K562 (cell line): Measurements from ENCODE around the gene SDK1. TPM values are rescaled to one million over a fixed set of nuclear protein-coding genes. Genes with fewer than 3 reads are reported as not detected.

ENCODE experiments used
- ATAC-seq: fragments of 200-7000 bp; cut with Tn5 transposase; 3 replicates; pipeline ENCODE4 v1.9.1; 2020; ENCODE audit warnings: moderate library complexity
- BruUV-seq: library from RNA; stranded (reverse); fragments of 400-500 nt; replicated peaks from 2 replicates; lab custom pipeline; 2021; lab: Mats Ljungman, UMichigan
- CTCF ChIA-PET: fragments of 300-600 bp; formaldehyde crosslinking; extraction: SDS; loops from one replicate; lab custom pipeline; 2021; ENCODE audit warnings: low intra/inter-chr PET ratio; lab: Yijun Ruan, JAX
- POLR2A ChIA-PET: fragments of 300-600, 350-650 bp; sonication (Branson Sonifier 250); formaldehyde crosslinking; extraction: SDS; loops from one replicate; lab custom pipeline; 2021; ENCODE audit warnings: antibody characterized with exemption, inconsistent platforms; lab: Yijun Ruan, JAX
- DNase-seq, 4 experiments: peaks; one replicate each; pipeline versions ENCODE4 v3.0.0 to v3.0.0-alpha.2; 2011 to 2018; ENCODE audit warnings: low spot score in 3 of 4, mixed read lengths in 3 of 4; ENCODE audit errors: extremely low read depth in 1 of 4
- FAIRE-seq: peaks from 2 replicates; lab custom pipeline; 2011; peaks lifted over from hg19 to GRCh38; lab: Jason Lieb, UNC
- H2AFZ ChIP-seq: 2 replicates; pipeline ENCODE4 v1.6.0; 2011; ENCODE audit warnings: low read depth, low read length, control low read depth, inconsistent platforms
- H3K27ac ChIP-seq: fragments of 200-600 bp; 3 replicates; pipeline ENCODE4 v1.8.0; 2011; ENCODE audit warnings: low read depth, mild to moderate bottlenecking, control low read depth, inconsistent platforms, low read length, moderate library complexity, mixed read lengths; ENCODE audit errors: extremely low read depth
- H3K27me3 ChIP-seq, 2 experiments: fragments of 300-600 bp in 1 of 2; 2 replicates in 1 of 2; 3 replicates in 1 of 2; pipeline versions ENCODE4 v1.6.0 to v1.8.0; 2011; ENCODE audit warnings: inconsistent platforms in 2 of 2, low read length in 2 of 2, mild to moderate bottlenecking in 1 of 2, mixed read lengths in 1 of 2, moderate library complexity in 1 of 2; ENCODE audit not compliant: control insufficient read depth in 2 of 2, insufficient read depth in 2 of 2
- H3K36me3 ChIP-seq: fragments of 300-600 bp; 3 replicates; pipeline ENCODE4 v1.8.0; 2011; ENCODE audit warnings: mild to moderate bottlenecking, low read length, inconsistent platforms; ENCODE audit not compliant: control insufficient read depth, insufficient read depth
- H3K4me1 ChIP-seq, 2 experiments: fragments of 200-600 bp in 1 of 2; replicated peaks in 1 of 2; 2 replicates in 1 of 2; 3 replicates in 1 of 2; pipeline versions ENCODE4 v1.5.1 to v1.8.0; 2011; ENCODE audit warnings: inconsistent platforms in 2 of 2, low read length in 2 of 2, mild to moderate bottlenecking in 1 of 2, mixed read lengths in 1 of 2, moderate library complexity in 1 of 2; ENCODE audit not compliant: control insufficient read depth in 2 of 2, insufficient read depth in 2 of 2
- H3K4me2 ChIP-seq: 2 replicates; pipeline ENCODE4 v1.6.1; 2011; ENCODE audit warnings: low read length, control low read depth, inconsistent platforms, mixed read lengths; ENCODE audit not compliant: insufficient read depth
- H3K4me3 ChIP-seq: fragments of 200-600 bp; sonication (generic), shearing (Covaris generic); 2 replicates; pipeline ENCODE4 v1.5.1; 2016; ENCODE audit warnings: control low read depth, inconsistent platforms
- H3K79me2 ChIP-seq: fragments of 200-600 bp; 3 replicates; pipeline ENCODE4 v1.8.0; 2011; ENCODE audit warnings: low read length, inconsistent platforms; ENCODE audit not compliant: control insufficient read depth, insufficient read depth
- H3K9ac ChIP-seq, 2 experiments: 2 replicates each; pipeline versions ENCODE4 v1.6.0 to v1.6.1; 2011; ENCODE audit warnings: low read depth in 2 of 2, low read length in 2 of 2, control low read depth in 1 of 2, inconsistent platforms in 1 of 2, mild to moderate bottlenecking in 1 of 2, mixed read lengths in 1 of 2; ENCODE audit not compliant: insufficient read depth in 1 of 2
- H3K9me1 ChIP-seq: one replicate; pipeline ENCODE4 v1.6.0; 2011; ENCODE audit warnings: inconsistent platforms, mild to moderate bottlenecking, low read length, moderate library complexity; ENCODE audit not compliant: control insufficient read depth, insufficient read depth
- H3K9me3 ChIP-seq: replicated peaks from 2 replicates; pipeline ENCODE4 v1.5.1; 2011; ENCODE audit warnings: low read depth, low read length, inconsistent platforms; ENCODE audit not compliant: control insufficient read depth, insufficient read depth
- H4K20me1 ChIP-seq: replicated peaks from 2 replicates; pipeline ENCODE4 v1.6.1; 2011; ENCODE audit warnings: low read length, inconsistent platforms, mixed read lengths; ENCODE audit not compliant: control insufficient read depth, insufficient read depth
- ATF1 ChIP-seq, 2 experiments: fragments of 450-650 bp in 1 of 2; IDR thresholded peaks; 2 replicates each; pipeline ENCODE4 v1.6.1; 2016; ENCODE audit warnings: missing compliant biosample characterization in 1 of 2, missing genetic modification characterization in 1 of 2
- GATAD2B ChIP-seq: fragments of 450-650 bp; IDR thresholded peaks from 2 replicates; pipeline ENCODE4 v1.6.1; 2017; ENCODE audit warnings: mild to moderate bottlenecking, borderline replicate concordance
- HNRNPK ChIP-seq: fragments of 200-400 bp; formaldehyde crosslinking; IDR thresholded peaks from one replicate; pipeline ENCODE4 v1.6.1; 2018; ENCODE audit warnings: mild to moderate bottlenecking, low read depth, low read length; ENCODE audit not compliant: poor library complexity, severe bottlenecking
- MAZ ChIP-seq, 2 experiments: fragments of 450-650 bp in 1 of 2; sonication (generic) in 1 of 2; formaldehyde crosslinking; IDR thresholded peaks in 1 of 2; conservative IDR thresholded peaks in 1 of 2; 2 replicates each; pipeline versions ENCODE4 v1.4.0 to v1.5.0; 2020; ENCODE audit warnings: mild to moderate bottlenecking in 1 of 2, missing genetic modification reagents in 1 of 2
- SREBF1 ChIP-seq: fragments of 150-350 bp; IDR thresholded peaks from 2 replicates; pipeline ENCODE4 v1.6.1; 2014; ENCODE audit warnings: antibody characterized with exemption, low read depth, low read length, borderline replicate concordance
- TFAM ChIP-seq: fragments of 250-450 bp; sonication (Bioruptor Pico); conservative IDR thresholded peaks from 2 replicates; pipeline ENCODE4 v1.5.0; 2021; ENCODE audit warnings: mild to moderate bottlenecking, moderate library complexity
- XRCC3 ChIP-seq: fragments of 450-650 bp; IDR thresholded peaks from 2 replicates; pipeline ENCODE4 v1.6.1; 2017; ENCODE audit warnings: mild to moderate bottlenecking, moderate library complexity
- ZNF197 ChIP-seq: fragments of 200-800 bp; sonication (Bioruptor generic); IDR thresholded peaks from 2 replicates; pipeline ENCODE4 v1.6.1; 2016; ENCODE audit warnings: low read depth, missing genetic modification characterization, missing compliant biosample characterization
- ZNF239 ChIP-seq: fragments of 250-450 bp; sonication (Bioruptor Pico); IDR thresholded peaks from 2 replicates; pipeline ENCODE4 v1.4.0; 2020; ENCODE audit warnings: mild to moderate bottlenecking
- WGBS: fragments of 100-300 bp; shearing (Covaris generic); methylation state at CpG from one replicate; pipeline ENCODE4 v1.1.6; 2016; ENCODE audit warnings: low coverage, mixed read lengths; ENCODE audit not compliant: insufficient coverage; ENCODE audit errors: missing lambda C conversion rate; 5-methylcytosine and 5-hydroxymethylcytosine counted together
- in situ Hi-C: fragments of 300-500 bp; cut with MboI; formaldehyde crosslinking; loops from 4 replicates; pipeline ENCODE4 v1.15.0; 2018; ENCODE audit warnings: inconsistent platforms, mixed read lengths
- intact Hi-C: fragments of 100-400 bp; cut with micrococcal nuclease; formaldehyde crosslinking; loops from 2 replicates; pipeline ENCODE4 v1.14.2; 2022
- polyA plus RNA-seq, 8 experiments: library from polyadenylated mRNA; depleted of rRNA in 4 of 8; stranded (reverse) in 5 of 8; unstranded in 3 of 8; fragments of >200 nt; fragmentation: Nextera tagmentation in 2 of 8; fragmentation: Illumina TruSeq in 1 of 8; extraction: Ambion mirVana in 2 of 8; extraction: Trizol in 1 of 8; gene quantifications; 2 replicates each; pipeline versions ENCODE4 v1.2.1 to v1.2.3, GENCODE V29; 2011 to 2014; ENCODE audit warnings: inconsistent platforms in 1 of 8, missing spikeins in 1 of 8
- total RNA-seq, 7 experiments: library from RNA; depleted of rRNA in 6 of 7; stranded (reverse); fragments of >200 nt in 6 of 7; fragmentation: Illumina TruSeq in 2 of 7; extraction: Trizol in 2 of 7; gene quantifications; 2 replicates each; pipeline versions ENCODE4 v1.2.1 to v1.2.3, GENCODE V29; 2011 to 2021; ENCODE audit warnings: low replicate concordance in 1 of 7
- TF ChIP-seq, protein P1 (sequence below): fragments of 450-650 bp; formaldehyde crosslinking; IDR thresholded peaks from 2 replicates; pipeline ENCODE4 v1.4.0; 2022; ENCODE audit warnings: mild to moderate bottlenecking, moderate library complexity
- TF ChIP-seq, protein P2 (sequence below), 3 experiments: IDR thresholded peaks in 2 of 3; conservative IDR thresholded peaks in 1 of 3; 2 replicates each; pipeline ENCODE4 v1.5.1; 2011 to 2012; ENCODE audit warnings: low read length in 3 of 3, mild to moderate bottlenecking in 3 of 3, control low read depth in 2 of 3, improper control_type of control experiment in 1 of 3, inconsistent platforms in 1 of 3, low read depth in 1 of 3, mixed read lengths in 1 of 3, moderate library complexity in 1 of 3; ENCODE audit not compliant: insufficient read depth in 2 of 3
- TF ChIP-seq, protein P3 (sequence below): sonication (generic); formaldehyde crosslinking; IDR thresholded peaks from 2 replicates; pipeline ENCODE4 v1.8.0; 2022; ENCODE audit warnings: mild to moderate bottlenecking, low read depth, missing genetic modification reagents

The SDK1 gene
- total and polyA plus RNA-seq, 9 of the 15 experiments (the other 6 are each of a cell fraction or from before 2014, with no cell fraction given) = 0.16 TPM; not detected in 8

DNA sequence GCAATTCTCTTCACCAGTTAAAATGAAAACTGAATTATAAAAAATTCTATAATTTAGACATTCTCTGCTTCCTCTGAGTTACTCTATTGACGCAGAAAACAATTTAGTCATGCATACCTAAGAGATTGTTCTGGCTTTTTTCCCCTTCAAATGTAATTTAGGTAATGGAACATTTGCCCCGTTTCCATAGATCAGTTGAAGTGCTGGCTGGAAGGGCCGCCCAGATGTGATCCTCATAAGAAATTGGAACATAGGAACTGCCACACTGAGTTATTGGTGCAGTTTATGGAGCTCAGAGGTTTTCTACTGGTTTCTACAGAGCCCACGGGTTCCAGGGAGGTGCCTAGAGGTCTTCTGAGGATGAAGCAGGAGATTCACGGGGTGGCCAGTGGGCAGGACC, 581.7 kb downstream of the SDK1 start:
- no peaks in the 10 kb centered on the region for H4K20me1 ChIP-seq
- WGBS = 0% methylated on average over 5 of the region's 5 CpGs
- POLR2A ChIA-PET = no interaction called here
- H3K36me3 ChIP-seq = no peaks in the 10 kb centered on the region
- H3K27me3 ChIP-seq = peaks cover 11 to 39% of the 10 kb centered on the region in 2 experiments; a peak in 3 of 5 replicates
- no peak for FAIRE-seq
- no peak overlapping the region for H3K4me2 ChIP-seq
- no TSS peak for BruUV-seq
- H3K4me1 ChIP-seq = peaks cover 0 to 3% of the 10 kb centered on the region in 2 experiments; a peak in 1 of 5 replicates
- CTCF ChIA-PET = no interaction called here
- no peak for DNase-seq
- in situ Hi-C loops (loop anchor here (25.0 kb wide), 1 partner anchor 1020 kb away; no protein-coding TSS in a partner anchor), intact Hi-C loops (no loop called here)
- H3K9ac ChIP-seq = no peak overlapping the region
- TF ChIP-seq XRCC3 (no peak), TFAM (no peak), ZNF197 (CRISPR knock-in tag) (no peak), ATF1 (CRISPR knock-in tag; IDR thresholded peaks at IDR 0.05) (no peak), ATF1 (tag; IDR thresholded peaks at IDR 0.05) (no peak), MAZ (CRISPR knock-in tag; conservative IDR thresholded peaks at IDR 0.05 in 1 of 2, IDR thresholded peaks at IDR 0.05 in 1 of 2) (no peak), ZNF239 (CRISPR knock-in tag) (no peak), GATAD2B (no peak), HNRNPK (no peak), SREBF1 (no peak)
- TF ChIP-seq, protein P1, sequence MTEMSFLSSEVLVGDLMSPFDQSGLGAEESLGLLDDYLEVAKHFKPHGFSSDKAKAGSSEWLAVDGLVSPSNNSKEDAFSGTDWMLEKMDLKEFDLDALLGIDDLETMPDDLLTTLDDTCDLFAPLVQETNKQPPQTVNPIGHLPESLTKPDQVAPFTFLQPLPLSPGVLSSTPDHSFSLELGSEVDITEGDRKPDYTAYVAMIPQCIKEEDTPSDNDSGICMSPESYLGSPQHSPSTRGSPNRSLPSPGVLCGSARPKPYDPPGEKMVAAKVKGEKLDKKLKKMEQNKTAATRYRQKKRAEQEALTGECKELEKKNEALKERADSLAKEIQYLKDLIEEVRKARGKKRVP (CRISPR knock-in tag) = no peak
- TF ChIP-seq, protein P2, sequence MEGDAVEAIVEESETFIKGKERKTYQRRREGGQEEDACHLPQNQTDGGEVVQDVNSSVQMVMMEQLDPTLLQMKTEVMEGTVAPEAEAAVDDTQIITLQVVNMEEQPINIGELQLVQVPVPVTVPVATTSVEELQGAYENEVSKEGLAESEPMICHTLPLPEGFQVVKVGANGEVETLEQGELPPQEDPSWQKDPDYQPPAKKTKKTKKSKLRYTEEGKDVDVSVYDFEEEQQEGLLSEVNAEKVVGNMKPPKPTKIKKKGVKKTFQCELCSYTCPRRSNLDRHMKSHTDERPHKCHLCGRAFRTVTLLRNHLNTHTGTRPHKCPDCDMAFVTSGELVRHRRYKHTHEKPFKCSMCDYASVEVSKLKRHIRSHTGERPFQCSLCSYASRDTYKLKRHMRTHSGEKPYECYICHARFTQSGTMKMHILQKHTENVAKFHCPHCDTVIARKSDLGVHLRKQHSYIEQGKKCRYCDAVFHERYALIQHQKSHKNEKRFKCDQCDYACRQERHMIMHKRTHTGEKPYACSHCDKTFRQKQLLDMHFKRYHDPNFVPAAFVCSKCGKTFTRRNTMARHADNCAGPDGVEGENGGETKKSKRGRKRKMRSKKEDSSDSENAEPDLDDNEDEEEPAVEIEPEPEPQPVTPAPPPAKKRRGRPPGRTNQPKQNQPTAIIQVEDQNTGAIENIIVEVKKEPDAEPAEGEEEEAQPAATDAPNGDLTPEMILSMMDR (IDR thresholded peaks at IDR 0.05 in 2 of 3, conservative IDR thresholded peaks at IDR 0.05 in 1 of 3; ENCODE audit: insufficient read depth in 2 of 3, low read depth in 1 of 3, low read length in 3 of 3) = no peak
- TF ChIP-seq, protein P3, sequence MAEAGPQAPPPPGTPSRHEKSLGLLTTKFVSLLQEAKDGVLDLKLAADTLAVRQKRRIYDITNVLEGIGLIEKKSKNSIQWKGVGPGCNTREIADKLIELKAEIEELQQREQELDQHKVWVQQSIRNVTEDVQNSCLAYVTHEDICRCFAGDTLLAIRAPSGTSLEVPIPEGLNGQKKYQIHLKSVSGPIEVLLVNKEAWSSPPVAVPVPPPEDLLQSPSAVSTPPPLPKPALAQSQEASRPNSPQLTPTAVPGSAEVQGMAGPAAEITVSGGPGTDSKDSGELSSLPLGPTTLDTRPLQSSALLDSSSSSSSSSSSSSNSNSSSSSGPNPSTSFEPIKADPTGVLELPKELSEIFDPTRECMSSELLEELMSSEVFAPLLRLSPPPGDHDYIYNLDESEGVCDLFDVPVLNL (CRISPR knock-in tag) = no peak
- no peak overlapping the region for H2AFZ ChIP-seq
- ATAC-seq = no peak
- no peaks in the 10 kb centered on the region for H3K79me2 ChIP-seq
- no peak overlapping the region for H3K27ac ChIP-seq
- no peaks in the 10 kb centered on the region for H3K9me1 ChIP-seq
- H3K9me3 ChIP-seq = no peaks in the 10 kb centered on the region
- no peak overlapping the region for H3K4me3 ChIP-seq
